GM03348 (cell line): ENCODE data around the gene SH2D6.
"Not testable (repeated sequence)": the region's sequence is repeated elsewhere in the genome, so short reads cannot be mapped to it uniquely, and the experiment has no call there.

ENCODE experiments used
- DNase-seq: peaks from one replicate; pipeline ENCODE4 v3.0.0; 2012; ENCODE audit warnings: low spot score

SH2D6 gene

GRCh38 chr2:85470850-85471800, 52.6 kb downstream of the SH2D6 start:
- DNase-seq: no peak

GRCh38 chr2:85472261-85472660, 53.7 kb downstream of the SH2D6 start:
- DNase-seq: no peak

GRCh38 chr2:85475799-85476490, 57.4 kb downstream of the SH2D6 start:
- DNase-seq: no peak

- no peak for DNase-seq
These were observed 58.1 kb downstream of the SH2D6 start for GRCh38 chr2:85476624-85477023.

GRCh38 chr2:85477884-85478283, 59.4 kb downstream of the SH2D6 start:
- DNase-seq: no peak

GRCh38 chr2:85481818-85482777, 63.6 kb downstream of the SH2D6 start:
- no peak for DNase-seq

- not testable (repeated sequence) for DNase-seq
These were observed 66.1 kb downstream of the SH2D6 start for GRCh38 chr2:85484615-85485014.

GRCh38 chr2:85485815-85486214, 67.3 kb downstream of the SH2D6 start:
- DNase-seq: no peak
